HT-29 (cell line): ENCODE results near the gene AKAP9. TPM values are rescaled to one million over a fixed set of nuclear protein-coding genes. Genes with fewer than 3 reads are reported as not detected.
"Not testable (repeated sequence)": the region's sequence is repeated elsewhere in the genome, so short reads cannot be mapped to it uniquely, and the experiment has no call there.

ENCODE experiments used
- DNase-seq: peaks from one replicate; pipeline ENCODE4 v3.0.0-alpha.2; 2015; ENCODE audit warnings: low spot score
- total RNA-seq: library from RNA; depleted of rRNA; stranded (reverse); fragments of >200 nt; shearing (Covaris generic); gene quantifications from 2 replicates; pipeline ENCODE4 v1.2.3, GENCODE V29; 2014

The AKAP9 gene
- total RNA-seq, 1 experiment from 2014 or later: 30.2 TPM

GRCh38 chr7:92006046-92006445 is 65.4 kb downstream of the AKAP9 start:
- no peak for DNase-seq

GRCh38 chr7:92010215-92010614 is 69.6 kb downstream of the AKAP9 start:
- DNase-seq: peak; percentile 62

- DNase-seq: no peak
These were observed 72.9 kb downstream of the AKAP9 start for GRCh38 chr7:92013611-92014010.

DNA sequence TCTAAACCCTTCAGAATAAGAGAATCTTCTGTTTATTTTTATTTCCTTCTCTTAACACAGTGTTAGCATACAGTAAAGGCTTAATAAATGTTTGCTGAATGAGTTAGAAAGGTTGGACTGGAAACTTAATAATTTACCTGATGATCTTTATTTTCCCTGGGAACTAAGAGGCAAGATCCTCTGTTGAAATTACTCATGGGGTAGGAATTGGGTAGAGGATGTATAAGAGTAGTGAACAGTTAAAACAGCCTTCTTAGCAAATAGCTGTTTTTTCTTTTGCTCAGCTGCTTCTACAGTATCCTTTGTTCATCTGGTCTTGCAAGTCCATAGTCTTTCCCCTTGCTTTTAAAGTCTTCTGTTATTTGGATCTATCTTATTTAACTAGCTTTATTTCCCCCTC is 80.0 kb downstream of the AKAP9 start:
- no peak for DNase-seq

DNA sequence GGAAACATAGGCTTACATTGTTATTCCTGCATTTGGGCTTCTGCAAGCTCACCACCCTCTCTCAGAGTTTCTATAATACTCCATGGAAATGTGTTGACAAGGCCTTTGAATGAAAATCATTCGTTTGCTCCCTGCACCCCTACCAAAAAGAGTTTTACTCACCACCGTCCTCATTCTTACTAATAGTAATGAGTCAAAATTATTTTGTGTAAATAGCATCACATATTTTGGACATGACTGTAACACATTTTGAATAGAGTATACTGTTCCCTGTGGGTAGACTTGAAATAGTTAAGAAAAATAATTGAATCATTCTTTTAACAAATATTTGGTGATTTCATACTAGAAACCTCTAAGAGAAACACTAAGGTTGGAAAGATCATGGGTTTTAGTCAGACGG is 84.6 kb downstream of the AKAP9 start:
- DNase-seq: no peak

GRCh38 chr7:92026635-92027034 is 86.0 kb downstream of the AKAP9 start:
- not testable (repeated sequence) for DNase-seq

DNA sequence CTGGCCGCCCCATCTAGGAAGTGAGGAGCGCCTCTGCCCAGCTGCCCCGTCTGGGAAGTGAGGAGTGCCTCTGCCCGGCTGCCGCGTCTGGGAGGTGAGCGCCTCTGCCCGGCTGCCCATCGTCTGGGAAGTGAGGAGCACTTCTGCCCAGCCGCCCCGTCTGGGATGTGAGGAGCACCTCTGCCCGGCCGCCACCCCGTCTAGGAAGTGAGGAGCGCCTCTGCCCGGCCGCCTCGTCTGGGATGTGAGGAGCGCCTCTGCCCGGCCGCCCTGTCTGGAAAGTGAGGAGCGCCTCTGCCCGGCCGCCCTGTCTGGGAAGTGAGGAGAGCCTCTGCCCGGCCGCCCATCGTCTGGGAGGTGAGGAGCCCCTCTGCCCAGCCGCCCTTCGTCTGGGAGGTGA is 86.5 kb downstream of the AKAP9 start:
- not testable (repeated sequence) for DNase-seq

- no peak for DNase-seq
These were observed 87.6 kb downstream of the AKAP9 start for GRCh38 chr7:92028226-92028625.

- no peak for DNase-seq
These were observed 88.0 kb downstream of the AKAP9 start for GRCh38 chr7:92028686-92029085.

GRCh38 chr7:92034116-92034515 is 93.5 kb downstream of the AKAP9 start:
- no peak for DNase-seq

DNA sequence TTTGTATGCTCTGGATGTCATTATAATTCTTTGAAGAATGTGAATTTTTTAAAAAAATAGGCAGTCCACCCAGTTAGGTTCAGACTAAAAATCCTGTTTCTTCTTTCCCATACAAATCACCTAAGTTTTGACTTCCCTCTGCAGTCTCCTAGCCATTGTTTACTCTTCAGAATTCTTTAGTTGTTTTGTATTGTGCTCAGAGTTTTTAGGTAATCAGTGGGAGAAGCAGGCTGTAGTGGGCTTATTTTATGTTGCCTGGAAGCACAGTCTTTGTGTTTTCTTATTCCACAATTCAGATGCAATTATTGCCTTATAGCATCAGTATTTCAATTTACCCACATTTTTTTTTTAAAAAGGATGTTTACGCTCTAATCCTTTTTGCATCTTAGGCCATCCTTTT is 94.9 kb downstream of the AKAP9 start:
- DNase-seq: no peak

- no peak for DNase-seq
These were observed 99.2 kb downstream of the AKAP9 start for GRCh38 chr7:92039900-92040299.

DNA sequence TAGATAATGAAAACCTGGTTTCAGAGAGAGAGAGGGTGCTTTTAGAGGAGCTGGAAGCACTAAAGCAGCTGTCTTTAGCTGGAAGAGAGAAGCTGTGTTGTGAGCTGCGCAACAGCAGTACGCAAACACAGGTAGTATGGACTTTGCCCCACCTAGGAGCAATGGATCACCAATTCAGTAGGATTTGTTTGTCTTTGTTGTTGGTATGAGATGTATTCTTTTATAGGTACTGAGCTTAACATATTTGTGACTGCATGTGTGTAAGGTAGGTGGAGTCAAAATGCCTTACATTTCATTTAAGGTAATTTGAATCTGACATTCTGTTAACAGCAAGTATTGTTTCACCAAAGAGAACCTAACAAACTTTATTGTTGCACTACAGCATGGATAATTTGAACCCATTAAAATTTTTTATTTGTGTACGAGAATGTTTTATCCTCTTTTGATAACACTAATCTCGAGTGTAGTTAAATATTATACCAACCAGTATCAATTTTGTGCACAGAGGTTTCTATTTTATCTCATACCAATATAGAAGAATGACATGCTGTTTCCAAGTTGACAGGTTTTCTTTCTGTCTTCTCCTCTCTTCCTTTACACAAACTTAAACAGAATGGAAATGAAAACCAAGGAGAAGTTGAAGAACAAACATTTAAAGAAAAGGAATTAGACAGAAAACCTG is 101.5 kb downstream of the AKAP9 start:
- peak; percentile 95 for DNase-seq

- DNase-seq: no peak
These were observed 102.4 kb downstream of the AKAP9 start for GRCh38 chr7:92043098-92043497.

- no peak for DNase-seq
These were observed 103.0 kb downstream of the AKAP9 start for GRCh38 chr7:92043637-92044036.

- no peak for DNase-seq
These were observed 103.5 kb downstream of the AKAP9 start for GRCh38 chr7:92044148-92044547.

DNA sequence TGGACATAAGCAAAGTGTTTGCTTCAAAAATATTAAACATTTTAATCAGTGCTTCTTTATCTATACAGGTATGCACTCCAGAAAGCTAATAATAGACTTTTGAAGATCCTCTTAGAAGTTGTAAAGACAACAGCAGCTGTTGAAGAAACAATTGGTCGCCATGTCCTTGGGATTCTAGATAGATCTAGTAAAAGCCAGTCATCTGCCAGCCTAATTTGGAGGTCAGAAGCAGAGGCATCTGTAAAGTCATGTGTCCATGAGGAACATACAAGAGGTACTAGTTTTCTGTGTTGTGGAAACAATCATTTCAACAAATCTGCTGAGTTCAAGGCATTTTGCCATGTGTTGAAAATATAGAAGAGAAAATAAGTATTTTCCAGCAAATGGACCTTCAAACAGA is 104.3 kb downstream of the AKAP9 start:
- no peak for DNase-seq

- no peak for DNase-seq
These were observed 111.0 kb downstream of the AKAP9 start for GRCh38 chr7:92051655-92052054.

DNA sequence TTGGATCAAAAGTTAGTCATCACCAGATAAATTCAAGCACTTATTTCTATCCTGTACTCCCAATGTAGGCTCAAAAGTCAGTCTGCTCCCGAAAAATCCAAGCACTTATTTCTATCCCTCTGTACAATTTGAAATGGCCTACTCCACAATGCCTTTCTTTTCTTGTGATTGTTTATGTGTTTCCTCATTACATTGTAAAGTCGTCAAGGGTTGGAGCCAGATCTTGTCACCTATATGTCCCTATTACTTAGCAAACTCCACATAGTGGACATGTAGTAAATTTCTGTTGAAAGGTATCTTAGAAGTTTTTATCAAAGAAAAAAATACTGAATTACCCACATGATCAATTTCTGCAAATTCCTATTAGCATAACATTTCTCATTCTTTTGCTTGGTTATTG is 111.5 kb downstream of the AKAP9 start:
- no peak for DNase-seq

DNA sequence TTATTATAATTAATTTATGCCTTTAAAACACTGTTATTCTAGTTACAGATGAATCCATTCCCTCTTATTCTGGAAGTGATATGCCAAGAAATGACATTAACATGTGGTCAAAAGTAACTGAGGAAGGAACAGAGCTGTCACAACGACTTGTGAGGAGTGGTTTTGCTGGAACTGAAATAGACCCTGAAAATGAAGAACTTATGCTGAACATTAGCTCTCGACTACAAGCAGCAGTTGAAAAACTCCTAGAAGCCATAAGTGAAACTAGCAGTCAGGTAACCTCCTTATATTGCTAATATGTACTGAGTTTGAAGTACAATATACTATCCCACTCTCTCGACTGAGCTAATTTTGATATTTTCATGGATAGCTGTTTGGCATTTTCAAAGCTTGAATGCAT is 112.0 kb downstream of the AKAP9 start:
- DNase-seq: no peak

DNA sequence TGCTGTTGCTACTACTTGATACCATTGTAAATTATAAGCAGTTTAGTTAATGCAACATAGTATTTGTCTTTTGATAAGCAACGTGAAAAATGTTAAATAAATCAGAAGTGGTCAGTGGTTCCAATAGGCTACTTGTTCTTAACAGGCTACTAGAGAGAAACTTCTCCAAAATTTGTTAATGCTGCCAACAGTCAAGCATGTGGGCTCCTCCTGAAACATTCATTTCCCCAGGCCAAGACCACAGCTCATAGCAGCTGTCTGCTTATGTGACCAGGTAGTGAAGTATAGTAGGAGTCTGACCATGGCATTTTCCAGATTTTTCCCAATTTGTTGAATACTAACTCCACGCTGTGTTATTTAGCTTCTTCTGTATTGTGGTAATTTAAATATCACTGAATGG is 112.7 kb downstream of the AKAP9 start:
- DNase-seq: no peak

GRCh38 chr7:92056286-92056685 is 115.6 kb downstream of the AKAP9 start:
- DNase-seq: no peak

DNA sequence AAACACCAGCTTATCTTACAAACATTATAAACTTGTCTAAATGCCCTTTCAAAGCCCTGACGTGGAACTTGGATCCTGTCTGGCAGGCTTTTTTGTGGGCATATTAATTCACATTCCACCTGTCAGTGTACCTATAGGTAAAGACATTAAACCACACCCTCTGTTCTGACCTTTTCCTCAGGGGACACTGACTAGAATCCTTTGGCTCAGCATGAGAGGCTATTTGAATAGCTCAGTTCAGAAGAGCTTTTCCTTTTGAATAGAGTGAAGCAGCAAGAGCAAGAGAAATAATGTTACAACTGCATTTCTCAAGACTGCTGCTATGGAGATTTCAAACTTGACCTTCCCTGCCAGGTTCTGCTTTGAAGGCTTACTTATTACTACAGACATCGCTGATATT is 116.7 kb downstream of the AKAP9 start:
- peak; percentile 90 for DNase-seq

DNA sequence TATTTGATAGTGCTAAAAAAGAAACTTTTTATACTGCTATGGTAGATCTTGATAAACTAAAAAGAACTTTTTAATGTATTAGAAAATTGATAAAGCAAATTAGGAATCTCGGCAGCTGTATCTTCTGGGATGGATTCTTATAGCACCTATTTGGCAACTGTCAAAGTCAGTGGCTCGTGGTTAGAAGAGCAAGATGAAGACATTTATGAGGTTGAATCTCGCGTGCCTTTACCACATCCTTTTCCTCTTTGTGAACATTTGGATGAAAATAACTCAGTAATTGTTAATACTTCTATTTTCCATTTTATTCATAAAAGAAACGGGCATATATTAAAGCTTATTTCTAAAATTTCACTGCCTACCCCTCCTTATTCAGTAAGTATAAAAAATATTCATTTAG is 117.4 kb downstream of the AKAP9 start:
- DNase-seq: no peak
